ENCODE results near the gene EXOC3. TPM values are rescaled to one million over a fixed set of nuclear protein-coding genes. Genes with fewer than 3 reads are reported as not detected.

Gene EXOC3
- total RNA-seq, 1 experiment from 2014 or later, result 52.4 TPM

GRCh38 chr5:396531-396961, 46.4 kb upstream of the EXOC3 start:
- no TSS peak for BruUV-seq (replicated peaks)
- peaks cover 20 to 75% of the 10 kb centered on the region in 2 experiments for H3K4me1 ChIP-seq (ENCODE audit: control insufficient read depth in 1 of 2, insufficient read depth in 2 of 2, low read length in 2 of 2)
- POLR2A ChIA-PET, result no interaction called here

More at GRCh38 chr5:396531-396961, 46.4 kb upstream of the EXOC3 start:
- no peak for TF ChIP-seq FOSL1 (IDR thresholded peaks at IDR 0.05; ENCODE audit: low read depth)
- no peak for TF ChIP-seq CEBPB (IDR thresholded peaks at IDR 0.05; ENCODE audit: low read depth)
- no peak for TF ChIP-seq ELF1 (IDR thresholded peaks at IDR 0.05; ENCODE audit: borderline replicate concordance, low read depth)
- no peak for TF ChIP-seq ZBTB33 (IDR thresholded peaks at IDR 0.05; ENCODE audit: extremely low read depth, insufficient replicate concordance, low read length)
- no peak for TF ChIP-seq EGR1 (IDR thresholded peaks at IDR 0.05; ENCODE audit: low read depth)
- no peak for TF ChIP-seq EZH2 (IDR thresholded peaks at IDR 0.05)
- no peak for TF ChIP-seq POLR2AphosphoS5 (IDR thresholded peaks at IDR 0.05; ENCODE audit: low read depth, low read length)
- no peak for TF ChIP-seq SP1 (IDR thresholded peaks at IDR 0.05; ENCODE audit: low read depth)
- no peak for TF ChIP-seq JUND (IDR thresholded peaks at IDR 0.05)
- no peak for TF ChIP-seq SIN3A (IDR thresholded peaks at IDR 0.05; ENCODE audit: low read depth)
- no peak for TF ChIP-seq YY1 (IDR thresholded peaks at IDR 0.05; ENCODE audit: extremely low read depth, insufficient replicate concordance, low read depth, low read length)
- TF ChIP-seq TCF7L2 (IDR thresholded peaks at IDR 0.05; ENCODE audit: borderline replicate concordance, extremely low read depth, insufficient read depth, insufficient read length), result no peak
- TF ChIP-seq MAX (IDR thresholded peaks at IDR 0.05), result no peak
- TF ChIP-seq REST (IDR thresholded peaks at IDR 0.05; ENCODE audit: low read depth), result no peak
- no peak for TF ChIP-seq SRF (IDR thresholded peaks at IDR 0.05; ENCODE audit: low read depth)
- no peak for TF ChIP-seq ATF3 (IDR thresholded peaks at IDR 0.05)
- no peak for TF ChIP-seq ZNF274 (IDR thresholded peaks at IDR 0.05; ENCODE audit: low read depth, low read length)
- TF ChIP-seq ZFX (IDR thresholded peaks at IDR 0.05), result no peak
- no peak for TF ChIP-seq RAD21 (IDR thresholded peaks at IDR 0.05; ENCODE audit: low read depth)
- no peak for TF ChIP-seq POLR2A (IDR thresholded peaks at IDR 0.05; ENCODE audit: borderline replicate concordance, extremely low read depth, insufficient read depth, insufficient read length)
- Histone ChIP-seq H3K4me3 (replicated peaks in 1 of 2; ENCODE audit: low read depth in 1 of 2, low read length in 2 of 2) (no peak overlapping the region), H4K20me1 (ENCODE audit: insufficient read depth) (no peaks in the 10 kb centered on the region), H3K9me2 (ENCODE audit: insufficient read depth) (no peaks in the 10 kb centered on the region), H3K79me2 (ENCODE audit: insufficient read depth, low read length) (no peaks in the 10 kb centered on the region), H3K27me3 (ENCODE audit: insufficient read depth, low read length) (no peaks in the 10 kb centered on the region), H3K9ac (ENCODE audit: low read length) (no peak overlapping the region), H2AFZ (ENCODE audit: low read depth, low read length, poor library complexity, severe bottlenecking) (no peak overlapping the region), H3K36me3 (ENCODE audit: control insufficient read depth in 1 of 2, insufficient read depth in 2 of 2, low read length in 2 of 2) (no peaks in the 10 kb centered on the region), H3K4me2 (ENCODE audit: low read length) (no peak overlapping the region), H3K9me3 (ENCODE audit: control insufficient read depth in 1 of 2, insufficient read depth in 1 of 2, low read depth in 1 of 2, low read length in 2 of 2) (no peaks in the 10 kb centered on the region), H3K27ac (ENCODE audit: low read depth, low read length) (no peak overlapping the region)
- ChIA-PET CTCF (interaction anchor here (1.2 kb wide), 1 partner anchor 18 kb away, joined by 3 read pairs; no protein-coding TSS in a partner anchor), RAD21 (ENCODE audit: low non-redundant PET in 1 of 2, low total read pairs in 2 of 2, uncharacterized antibody in 2 of 2, unreplicated experiment in 2 of 2) (no interaction called here)
- DNase-seq (ENCODE audit: low read depth, low spot score) (no peak), ATAC-seq (no peak)
- intact Hi-C loops (cut with micrococcal nuclease), result no loop called here
